Measurements from ENCODE around the gene SMTN.
A peak's percentile ranks its signal among the peaks of the same experiment; 100 is the strongest.

SMTN gene

DNA sequence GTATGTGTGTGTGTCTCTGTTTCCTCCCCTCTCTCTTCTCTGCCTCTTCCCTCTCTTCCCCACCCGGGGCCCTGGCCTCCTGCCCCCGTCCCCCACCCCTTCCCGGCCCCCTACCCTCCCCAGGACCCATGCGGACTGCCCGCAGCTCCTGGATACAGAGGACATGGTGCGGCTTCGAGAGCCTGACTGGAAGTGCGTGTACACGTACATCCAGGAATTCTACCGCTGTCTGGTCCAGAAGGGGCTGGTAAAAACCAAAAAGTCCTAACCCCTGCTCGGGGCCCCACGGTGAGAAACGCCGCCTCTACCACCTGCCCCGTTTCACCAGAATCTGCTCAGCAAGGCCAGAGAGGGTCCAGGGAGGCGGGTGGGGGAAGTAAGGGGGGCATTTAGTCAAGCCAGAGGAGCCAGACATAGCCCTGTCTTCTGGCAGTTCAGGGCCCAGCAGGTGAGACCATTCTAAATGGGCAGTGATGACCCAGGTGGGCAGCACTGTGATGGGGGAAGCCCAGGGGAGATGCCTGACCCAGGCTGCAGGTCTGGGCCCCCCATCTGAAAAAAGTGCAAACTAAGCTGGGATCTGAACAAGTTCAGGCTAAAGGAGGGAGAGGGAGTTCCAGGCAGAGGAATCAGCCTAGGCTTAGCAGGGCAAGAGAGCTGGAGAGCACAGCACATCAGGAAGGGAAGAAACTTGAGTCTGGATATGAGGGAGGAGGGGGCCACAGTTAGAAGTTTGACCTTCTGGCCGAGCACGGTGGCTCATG lies 19.8 kb downstream of the SMTN start:
- no peak for TF ChIP-seq CTCF (IDR thresholded peaks at IDR 0.05)
- H3K4me2 ChIP-seq (ENCODE audit: low read length), result no peak overlapping the region
- no peak overlapping the region for H3K27ac ChIP-seq
- H3K9me3 ChIP-seq (ENCODE audit: control insufficient read depth, low read length), result no peaks in the 10 kb centered on the region
- H3K9ac ChIP-seq, result no peak overlapping the region
- no peaks in the 10 kb centered on the region for H3K27me3 ChIP-seq (ENCODE audit: control insufficient read depth, insufficient read depth, low read length)
- H3K36me3 ChIP-seq (ENCODE audit: control insufficient read depth, insufficient read depth, low read length), result no peaks in the 10 kb centered on the region
- H3K4me1 ChIP-seq, result peaks cover 6% of the 10 kb centered on the region
- H3K4me3 ChIP-seq (ENCODE audit: low read depth, low read length), result no peak overlapping the region
- no peak overlapping the region for H2AFZ ChIP-seq
- no peaks in the 10 kb centered on the region for H3K79me2 ChIP-seq

GRCh38 chr22:31102441-31103081 lies 21.4 kb downstream of the SMTN start:
- TF ChIP-seq CTCF (IDR thresholded peaks at IDR 0.05), result no peak
- Histone ChIP-seq H3K4me2 (ENCODE audit: low read length) (no peak overlapping the region), H3K79me2 (no peaks in the 10 kb centered on the region), H3K27ac (peak overlapping the region; percentile 82), H3K36me3 (ENCODE audit: control insufficient read depth, insufficient read depth, low read length) (no peaks in the 10 kb centered on the region), H2AFZ (no peak overlapping the region), H3K9ac (no peak overlapping the region), H3K9me3 (ENCODE audit: control insufficient read depth, low read length) (no peaks in the 10 kb centered on the region), H3K4me3 (ENCODE audit: low read depth, low read length) (no peak overlapping the region), H3K4me1 (peaks cover 6% of the 10 kb centered on the region), H3K27me3 (ENCODE audit: control insufficient read depth, insufficient read depth, low read length) (no peaks in the 10 kb centered on the region)

- H3K27me3 ChIP-seq (ENCODE audit: control insufficient read depth, insufficient read depth, low read length), result no peaks in the 10 kb centered on the region
- peaks cover 6% of the 10 kb centered on the region for H3K4me1 ChIP-seq
- no peaks in the 10 kb centered on the region for H3K9me3 ChIP-seq (ENCODE audit: control insufficient read depth, low read length)
- peak overlapping the region; percentile 82 for H3K27ac ChIP-seq
- no peak overlapping the region for H3K4me2 ChIP-seq (ENCODE audit: low read length)
- H3K4me3 ChIP-seq (ENCODE audit: low read depth, low read length), result no peak overlapping the region
- H3K36me3 ChIP-seq (ENCODE audit: control insufficient read depth, insufficient read depth, low read length), result no peaks in the 10 kb centered on the region
- no peak for TF ChIP-seq CTCF (IDR thresholded peaks at IDR 0.05)
- no peaks in the 10 kb centered on the region for H3K79me2 ChIP-seq
- H2AFZ ChIP-seq, result no peak overlapping the region
- no peak overlapping the region for H3K9ac ChIP-seq
Measured at GRCh38 chr22:31103111-31103510, 22.0 kb downstream of the SMTN start.

GRCh38 chr22:31103899-31104694 lies 23.0 kb downstream of the SMTN start:
- H2AFZ ChIP-seq, result no peak overlapping the region
- H3K9ac ChIP-seq, result no peak overlapping the region
- no peak overlapping the region for H3K4me2 ChIP-seq (ENCODE audit: low read length)
- H3K4me1 ChIP-seq, result peaks cover 6% of the 10 kb centered on the region
- H3K36me3 ChIP-seq (ENCODE audit: control insufficient read depth, insufficient read depth, low read length), result no peaks in the 10 kb centered on the region
- no peak for TF ChIP-seq CTCF (IDR thresholded peaks at IDR 0.05)
- H3K27ac ChIP-seq, result peak overlapping the region; percentile 82
- no peaks in the 10 kb centered on the region for H3K9me3 ChIP-seq (ENCODE audit: control insufficient read depth, low read length)
- no peaks in the 10 kb centered on the region for H3K27me3 ChIP-seq (ENCODE audit: control insufficient read depth, insufficient read depth, low read length)
- no peaks in the 10 kb centered on the region for H3K79me2 ChIP-seq
- H3K4me3 ChIP-seq (ENCODE audit: low read depth, low read length), result no peak overlapping the region
